ENCODE data around the gene KRTCAP3.

GRCh38 chr2:27492557-27492956, 50.4 kb downstream of the KRTCAP3 start:
- TF ChIP-seq CTCF (IDR thresholded peaks at IDR 0.05) (no peak), POLR2A (IDR thresholded peaks at IDR 0.05) (no peak)

All from Peyer's patch (tissue), 4 donors.